Heart right ventricle (tissue), 16 donors: Measurements from ENCODE around the gene CERS4. TPM values are rescaled to one million over a fixed set of nuclear protein-coding genes. Genes with fewer than 3 reads are reported as not detected.

ENCODE experiments used
- ATAC-seq, 8 donors: fragments of 200-7000 bp; cut with Tn5 transposase; one replicate each; pipeline ENCODE4 v1.9.1; 2020; ENCODE audit warnings: mild to moderate bottlenecking in 8 of 8, moderate library complexity in 8 of 8, moderate number of reproducible peaks in 1 of 8
- DNase-seq, 2 donors: peaks; one replicate each; pipeline ENCODE4 v3.0.0-alpha.2; 2020
- H3K27ac ChIP-seq, 10 donors: fragments of 200-600 bp; sonication (generic) in 2 of 10; one replicate each; pipeline versions ENCODE4 v1.5.0 to v1.8.0; 2020 to 2022; ENCODE audit warnings: mild to moderate bottlenecking in 3 of 10
- H3K27me3 ChIP-seq, 7 donors: fragments of 200-600 bp; one replicate each; pipeline ENCODE4 v1.8.0; 2021 to 2022; ENCODE audit warnings: mild to moderate bottlenecking in 2 of 7
- H3K36me3 ChIP-seq, 9 donors: fragments of 200-600 bp; sonication (generic) in 1 of 9; one replicate each; pipeline versions ENCODE4 v1.5.0 to v1.8.0; 2020 to 2022; ENCODE audit warnings: mild to moderate bottlenecking in 2 of 9
- H3K4me1 ChIP-seq, 9 donors: fragments of 200-600 bp; sonication (generic) in 1 of 9; one replicate each; pipeline versions ENCODE4 v1.5.0 to v1.8.0; 2020 to 2022; ENCODE audit warnings: mild to moderate bottlenecking in 4 of 9
- H3K4me3 ChIP-seq, 10 donors: fragments of 200-600 bp; sonication (generic) in 2 of 10; one replicate each; pipeline versions ENCODE4 v1.5.0 to v1.8.0; 2020 to 2022; ENCODE audit warnings: mild to moderate bottlenecking in 7 of 10, moderate library complexity in 2 of 10
- H3K9me3 ChIP-seq, 11 donors: fragments of 200-600 bp in 10 of 11; sonication (generic) in 2 of 11; one replicate each; pipeline versions ENCODE4 v1.5.0 to v1.8.0; 2013 to 2022; ENCODE audit warnings: mild to moderate bottlenecking in 2 of 11, control low read depth in 1 of 11, moderate library complexity in 1 of 11
- WGBS, 2 donors: extraction: QIAGEN DNeasy Blood & Tissue Kit; methylation state at CpG; one replicate each; pipeline ENCODE4 v1.1.7; 2013; ENCODE audit warnings: inconsistent platforms in 1 of 2; 5-methylcytosine and 5-hydroxymethylcytosine counted together
- intact Hi-C, 10 donors: fragments of 100-400 bp; cut with DNase I; formaldehyde crosslinking; loops; one replicate each; pipeline versions ENCODE4 v1.11.1 to v1.14.2; 2022
- polyA plus RNA-seq, 2 donors: library from polyadenylated mRNA; stranded (reverse); fragments of 200-250 nt; gene quantifications; one replicate each; pipeline ENCODE4 v1.2.3, GENCODE V29; 2013
- total RNA-seq, 10 donors: library from RNA; stranded (reverse); fragmentation: NEBNext Ultra II Directional in 3 of 10; extraction: Animal tissue kit (Norgen Biotek cat#: 25700) in 3 of 10; gene quantifications; one replicate each; pipeline versions ENCODE4 v1.2.1 to v1.2.4, GENCODE V29; 2021 to 2023
- TF ChIP-seq, protein P1 (sequence below), 9 donors: fragments of 200-600 bp; sonication (generic) in 2 of 9; IDR thresholded peaks; one replicate each; pipeline versions ENCODE4 v1.5.0 to v1.8.0; 2021 to 2022; ENCODE audit warnings: antibody characterized with exemption in 9 of 9, mild to moderate bottlenecking in 5 of 9, moderate library complexity in 1 of 9
- donor health status: Arrhythmogenic right ventricular cardiomyopathy.
- donor health status: ischemic (EF 13 %, LVEDD 7.1; RV severe dilation, severe dysfunction).
- donor health status: healthy with polysubstance abuse.
- donor health status: DM: no; HTN: yes; CAD: no.
- donor health status: DM: no; HTN: no; CAD: no.
- donor health status: ischemic (EF 25% LVEDD 6.9; RV normal size, moderate dysfunction).
- donor health status: ischemic (EF 25% LVEDD 5.7; RV mildly dilated, moderate dysfunction).
- donor health status: healthy.
- donor health status: DM: yes; HTN: yes; CAD: no.
- donor health status: Ischemic cardiomyopathy.
- donor health status: ischemic (EF 35%, LVEDD 5.7; RV mildly dilated, moderate dysfunction).
- donor health status: nonischemic (EF 11% LVEDD 7.7; RV severe dilation, severe dysfunction).
- donor health status: DM: yes; HTN: yes; CAD: no.
- donor health status: PGD.
- donor health status: ischemic (EF 29% LVEDD 5.4; RV normal size, mild dysfunction).
- donor health status: nonischemic (EF 23%, LVEDD 6.1; RV moderate dilation, normal function).

The CERS4 gene
- total and polyA plus RNA-seq, 12 donors: 13.9 to 28.9 (median 17.9) TPM

DNA sequence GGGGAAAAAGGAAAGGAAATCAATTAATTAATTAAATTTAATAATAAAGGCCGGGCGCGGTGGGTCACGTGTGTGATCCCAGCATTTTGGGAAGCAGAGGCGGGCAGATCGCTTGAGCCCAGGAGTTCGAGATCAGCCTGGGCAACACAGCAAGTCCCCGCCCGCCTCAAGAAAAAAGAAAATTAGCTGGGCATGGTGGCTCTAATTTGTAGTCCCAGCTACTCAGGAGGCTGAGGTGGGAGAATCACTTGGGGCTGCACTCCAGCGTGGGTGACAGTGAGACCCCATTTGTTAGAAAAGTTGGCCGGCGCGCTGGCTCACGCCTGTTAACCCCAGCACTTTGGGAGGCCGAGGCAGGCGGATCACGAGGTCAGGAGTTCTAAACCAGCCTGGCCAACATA lies 99.7 kb downstream of the CERS4 start:
- TF ChIP-seq, protein P1, sequence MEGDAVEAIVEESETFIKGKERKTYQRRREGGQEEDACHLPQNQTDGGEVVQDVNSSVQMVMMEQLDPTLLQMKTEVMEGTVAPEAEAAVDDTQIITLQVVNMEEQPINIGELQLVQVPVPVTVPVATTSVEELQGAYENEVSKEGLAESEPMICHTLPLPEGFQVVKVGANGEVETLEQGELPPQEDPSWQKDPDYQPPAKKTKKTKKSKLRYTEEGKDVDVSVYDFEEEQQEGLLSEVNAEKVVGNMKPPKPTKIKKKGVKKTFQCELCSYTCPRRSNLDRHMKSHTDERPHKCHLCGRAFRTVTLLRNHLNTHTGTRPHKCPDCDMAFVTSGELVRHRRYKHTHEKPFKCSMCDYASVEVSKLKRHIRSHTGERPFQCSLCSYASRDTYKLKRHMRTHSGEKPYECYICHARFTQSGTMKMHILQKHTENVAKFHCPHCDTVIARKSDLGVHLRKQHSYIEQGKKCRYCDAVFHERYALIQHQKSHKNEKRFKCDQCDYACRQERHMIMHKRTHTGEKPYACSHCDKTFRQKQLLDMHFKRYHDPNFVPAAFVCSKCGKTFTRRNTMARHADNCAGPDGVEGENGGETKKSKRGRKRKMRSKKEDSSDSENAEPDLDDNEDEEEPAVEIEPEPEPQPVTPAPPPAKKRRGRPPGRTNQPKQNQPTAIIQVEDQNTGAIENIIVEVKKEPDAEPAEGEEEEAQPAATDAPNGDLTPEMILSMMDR (IDR thresholded peaks at IDR 0.05): no peak
- DNase-seq: peak in 1 of 2 donors; percentile 5
- Histone ChIP-seq H3K27ac (peak overlapping the region in 5 of 10 donors; percentile 16 to 83 (median 65)), H3K27me3 (peaks cover 0 to 5% (median 0%) of the 10 kb centered on the region in 7 donors), H3K36me3 (peaks cover 0 to 48% (median 18%) of the 10 kb centered on the region in 9 donors), H3K9me3 (no peaks in the 10 kb centered on the region), H3K4me1 (peaks cover 9 to 56% (median 44%) of the 10 kb centered on the region in 9 donors), H3K4me3 (peak overlapping the region; percentile 48 to 76 (median 63))
- intact Hi-C loops: loop anchor here in 1 of 10 donors (5.0 kb wide), 1 partner anchor 42 kb away; no protein-coding TSS in a partner anchor
- 65 to 75% methylated on average over 17 of the region's 17 CpGs for WGBS, 2 donors
- no peak for ATAC-seq

DNA sequence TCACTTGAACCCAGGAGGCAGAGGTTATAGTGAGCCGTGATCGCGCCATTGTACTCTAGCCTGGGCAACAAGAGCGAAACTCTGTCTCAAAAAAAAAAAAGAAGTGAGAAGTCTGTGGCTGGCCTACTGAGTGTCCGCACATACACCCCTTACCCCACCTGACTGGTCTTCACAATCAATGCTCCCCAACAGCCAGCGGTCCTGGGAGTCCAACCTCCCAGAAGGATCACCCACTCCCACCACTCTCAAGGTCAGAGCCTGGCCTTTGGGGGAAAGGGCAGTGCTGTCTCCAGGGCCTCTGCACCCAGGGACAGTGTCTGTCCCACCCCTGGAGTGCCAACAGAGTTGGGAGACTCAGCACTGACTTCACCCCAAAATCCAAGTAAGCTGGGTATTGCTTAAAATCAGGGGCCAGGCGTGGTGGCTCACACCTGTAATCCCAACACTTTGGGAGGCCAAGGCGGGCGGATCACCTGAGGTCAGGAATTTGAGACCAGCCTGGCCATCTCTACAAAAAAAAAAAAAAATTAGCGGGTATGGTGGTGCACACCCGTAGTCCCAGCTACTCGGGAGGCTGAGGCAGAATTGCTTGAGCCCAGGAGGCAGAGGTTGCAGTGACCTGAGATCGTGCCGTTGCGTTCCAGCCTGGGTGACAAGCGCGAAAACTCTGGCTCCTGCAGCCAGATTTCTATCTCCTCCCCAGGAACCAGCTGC lies 101.3 kb downstream of the CERS4 start:
- peaks cover 0 to 64% (median 31%) of the 10 kb centered on the region in 9 donors for H3K36me3 ChIP-seq
- WGBS, 2 donors: 87 to 93% methylated on average over 17 of the region's 17 CpGs
- ATAC-seq (no peak), DNase-seq (peak in 1 of 2 donors; percentile 2)
- H3K4me3 ChIP-seq: no peak overlapping the region
- H3K4me1 ChIP-seq: peaks cover 9 to 56% (median 44%) of the 10 kb centered on the region in 9 donors
- H3K27ac ChIP-seq: peak overlapping the region in 4 of 10 donors; percentile 33 to 83 (median 64)
- H3K9me3 ChIP-seq: no peaks in the 10 kb centered on the region
- H3K27me3 ChIP-seq: peaks cover 0 to 5% (median 0%) of the 10 kb centered on the region in 7 donors
- TF ChIP-seq, protein P1 (IDR thresholded peaks at IDR 0.05): no peak
- intact Hi-C loops: loop anchor here in 1 of 10 donors (10.0 kb wide), 1 partner anchor 46 kb away; no protein-coding TSS in a partner anchor

DNA sequence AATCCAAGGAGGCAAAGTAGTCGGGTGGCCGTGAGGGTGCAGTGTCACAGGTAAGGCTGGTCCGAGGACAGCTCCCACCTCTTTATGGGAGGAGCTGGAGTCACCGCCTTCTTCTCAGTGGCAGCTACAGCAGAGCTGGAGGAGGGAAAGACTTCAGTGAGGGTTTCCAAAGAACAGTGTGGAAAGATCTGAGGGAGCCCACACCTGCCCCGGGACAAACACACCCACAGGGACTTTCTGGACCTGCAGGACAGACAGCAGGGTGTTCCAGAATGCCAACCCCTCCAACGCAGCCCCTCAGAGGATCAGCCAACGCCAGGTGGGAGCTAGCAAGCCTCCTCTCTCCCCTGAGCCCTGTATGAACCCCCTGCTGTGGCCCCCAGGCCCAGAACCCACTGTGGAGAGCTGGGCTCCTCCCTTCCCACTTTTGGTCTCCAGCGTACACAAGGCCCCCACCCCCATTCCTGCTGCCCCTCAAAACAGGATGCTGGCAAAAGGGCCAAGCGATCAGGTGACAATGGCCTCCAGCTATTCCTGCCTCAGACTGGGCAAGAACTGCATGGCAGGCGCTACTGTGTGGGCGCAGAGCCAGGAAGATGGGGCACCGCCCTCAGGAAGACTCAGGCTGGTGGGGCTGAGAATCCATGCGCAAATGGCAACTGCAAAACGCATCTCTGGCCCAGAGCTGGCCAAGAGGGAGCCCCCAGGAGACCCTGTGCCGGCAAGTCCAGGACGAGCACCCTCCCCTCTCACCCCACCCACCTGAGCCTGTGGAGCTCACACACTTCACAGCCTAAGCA lies 102.5 kb downstream of the CERS4 start:
- Histone ChIP-seq H3K27ac (peak overlapping the region in 8 of 10 donors; percentile 31 to 83 (median 56)), H3K27me3 (peaks cover 0 to 5% (median 0%) of the 10 kb centered on the region in 7 donors), H3K9me3 (no peaks in the 10 kb centered on the region), H3K36me3 (peaks cover 0 to 76% (median 42%) of the 10 kb centered on the region in 9 donors), H3K4me3 (no peak overlapping the region), H3K4me1 (peaks cover 9 to 55% (median 37%) of the 10 kb centered on the region in 9 donors)
- 54 to 57% methylated on average over 16 of the region's 16 CpGs for WGBS, 2 donors
- ATAC-seq (peak in 3 of 8 donors; percentile 27 to 48 (median 33)), DNase-seq (peak; percentile 2 to 71)
- TF ChIP-seq, protein P1 (IDR thresholded peaks at IDR 0.05): no peak
- intact Hi-C loops: loop anchor here in 1 of 10 donors (10.0 kb wide), 1 partner anchor 47 kb away; no protein-coding TSS in a partner anchor

Other genes with a start within 250 kb of the CERS4 start
- gene ELAVL1, start 203.7 kb upstream of the CERS4 start, total RNA-seq: 10 to 100 TPM; 44.2 to 60.1 (median 55.3) TPM
- gene ELAVL1, start 203.7 kb upstream of the CERS4 start, polyA plus RNA-seq: 10 to 100 TPM; 11.6 to 31.7 TPM
- gene CCL25, start 156.6 kb upstream of the CERS4 start, total RNA-seq: not detected
- gene CCL25, start 156.6 kb upstream of the CERS4 start, polyA plus RNA-seq: not detected
- under 1 TPM in 3 of 10 donors, not detected in 7; 0.05 to 0.26 (median 0.06) TPM for gene FBN3, start 59.8 kb upstream of the CERS4 start, total RNA-seq
- gene FBN3, start 59.8 kb upstream of the CERS4 start, polyA plus RNA-seq: not detected
- gene CD320, start 99.0 kb downstream of the CERS4 start, total RNA-seq: 10 to 100 TPM; 20.3 to 38.9 (median 26.0) TPM
- gene CD320, start 99.0 kb downstream of the CERS4 start, polyA plus RNA-seq: 10 to 100 TPM; 50.8 to 81.2 TPM
- gene NDUFA7, start 112.0 kb downstream of the CERS4 start, total RNA-seq: 100 to 1,000 TPM in 5 of 10 donors, 10 to 100 TPM in 5; 74.7 to 124 (median 99.7) TPM
- 100 to 1,000 TPM; 227 to 436 TPM for gene NDUFA7, start 112.0 kb downstream of the CERS4 start, polyA plus RNA-seq
- gene RPS28, start 112.1 kb downstream of the CERS4 start, total RNA-seq: 1,000 to 10,000 TPM in 9 of 10 donors, 100 to 1,000 TPM in 1; 992 to 1,375 (median 1,101) TPM
- 100 to 1,000 TPM; 883 to 920 TPM for gene RPS28, start 112.1 kb downstream of the CERS4 start, polyA plus RNA-seq
- 10 to 100 TPM; 10.2 to 26.1 (median 16.7) TPM for gene KANK3, start 133.9 kb downstream of the CERS4 start, total RNA-seq
- gene KANK3, start 133.9 kb downstream of the CERS4 start, polyA plus RNA-seq: 10 to 100 TPM; 23.8 to 34.0 TPM
- 100 to 1,000 TPM in 1 of 10 donors, 10 to 100 TPM in 1, 1 to 10 TPM in 8; 1.5 to 154 (median 4.5) TPM for gene ANGPTL4, start 154.8 kb downstream of the CERS4 start, total RNA-seq
- 10 to 100 TPM; 11.3 to 28.7 TPM for gene ANGPTL4, start 154.8 kb downstream of the CERS4 start, polyA plus RNA-seq
- 100 to 1,000 TPM; 140 to 178 (median 159) TPM for gene RAB11B, start 181.0 kb downstream of the CERS4 start, total RNA-seq
- gene RAB11B, start 181.0 kb downstream of the CERS4 start, polyA plus RNA-seq: 100 to 1,000 TPM; 111 to 112 TPM
- gene MARCHF2, start 203.9 kb downstream of the CERS4 start, total RNA-seq: 100 to 1,000 TPM in 1 of 10 donors, 10 to 100 TPM in 9; 70.4 to 104 (median 90.8) TPM
- 10 to 100 TPM; 49.2 to 67.5 TPM for gene MARCHF2, start 203.9 kb downstream of the CERS4 start, polyA plus RNA-seq
- 100 to 1,000 TPM in 2 of 10 donors, 10 to 100 TPM in 8; 87.4 to 127 (median 93.9) TPM for gene HNRNPM, start 235.6 kb downstream of the CERS4 start, total RNA-seq
- 100 to 1,000 TPM in 1 of 2 donors, 10 to 100 TPM in 1; 48.5 to 123 TPM for gene HNRNPM, start 235.6 kb downstream of the CERS4 start, polyA plus RNA-seq